ENCODE results near the gene FBXO9. TPM values are rescaled to one million over a fixed set of nuclear protein-coding genes. Genes with fewer than 3 reads are reported as not detected.

Gene FBXO9
- total RNA-seq, 1 experiment from 2014 or later: 68.4 TPM

DNA sequence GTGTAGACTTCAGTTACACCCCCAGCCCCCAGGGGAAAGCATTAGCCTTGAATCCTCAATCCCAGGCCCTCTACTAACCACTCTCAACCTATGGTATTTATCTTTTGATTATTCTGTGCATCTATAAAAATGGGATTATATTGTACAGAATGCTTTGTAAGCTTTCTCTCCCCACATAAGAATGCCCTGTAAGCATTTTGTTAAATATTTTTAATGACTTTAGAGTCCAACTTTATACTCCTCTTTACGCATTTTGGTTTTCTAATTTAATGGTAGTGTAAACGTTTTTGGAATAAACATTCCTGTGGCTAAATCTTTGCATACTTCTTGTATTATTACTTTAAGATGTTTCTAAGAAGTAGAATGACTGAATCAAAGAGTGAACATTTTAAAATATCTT is 35.4 kb downstream of the FBXO9 start:
- H3K27me3 ChIP-seq (ENCODE audit: insufficient read depth, low read length): no peaks in the 10 kb centered on the region
- H2BK120ac ChIP-seq (ENCODE audit: low read depth, low read length, poor library complexity, severe bottlenecking): no peak overlapping the region
- H3K36me3 Mint-ChIP-seq (ENCODE audit: insufficient read depth in 1 of 3, low read depth in 3 of 3): peaks cover 4 to 41% (median 34%) of the 10 kb centered on the region in 3 experiments; a peak in 6 of 7 replicates
- no peak overlapping the region for H3K4me3 Mint-ChIP-seq
- H2AK5ac ChIP-seq (ENCODE audit: insufficient read length, low read length): no peak overlapping the region
- no peak overlapping the region for H4K8ac ChIP-seq (replicated peaks; ENCODE audit: insufficient read length, low read depth, low read length)
- WGBS (ENCODE audit: extremely low coverage, insufficient read length, low lambda C conversion rate): no CpG with 5 or more reads among the region's 2 CpGs
- H3K27ac Mint-ChIP-seq: no peak overlapping the region
- H3K27ac ChIP-seq (ENCODE audit: insufficient read length, low read depth, low read length): no peak overlapping the region
- H3K9me3 ChIP-seq (ENCODE audit: control insufficient read depth, low read depth, low read length): no peaks in the 10 kb centered on the region
- no peak overlapping the region for H4K91ac ChIP-seq (ENCODE audit: insufficient read length, low read depth, low read length)
- DNase-seq: no peak
- no peaks in the 10 kb centered on the region for H3K9me3 Mint-ChIP-seq
- H3K4me1 Mint-ChIP-seq: no peaks in the 10 kb centered on the region
- no peak overlapping the region for H2AFZ ChIP-seq (ENCODE audit: low read length)
- no peaks in the 10 kb centered on the region for H3K79me1 ChIP-seq (ENCODE audit: insufficient read depth, low read depth, low read length, poor library complexity, severe bottlenecking)
- no peak overlapping the region for H2BK15ac ChIP-seq (ENCODE audit: low read depth, low read length)
- H4K20me1 ChIP-seq (ENCODE audit: control insufficient read depth, insufficient read depth, insufficient read length): no peaks in the 10 kb centered on the region
- no peak overlapping the region for H3K4me2 ChIP-seq (ENCODE audit: insufficient read depth, insufficient read length, low read length)
- H3K14ac ChIP-seq (ENCODE audit: insufficient read depth, low read length): no peak overlapping the region
- H2BK5ac ChIP-seq (ENCODE audit: insufficient read length, low read length): no peak overlapping the region
- H3K56ac ChIP-seq (ENCODE audit: insufficient read length, low read depth, low read length): no peak overlapping the region
- no peak overlapping the region for H3K18ac ChIP-seq (ENCODE audit: insufficient read length, low read depth, low read length)
- H3K79me2 ChIP-seq (ENCODE audit: insufficient read depth, low read length): no peaks in the 10 kb centered on the region
- no peaks in the 10 kb centered on the region for H3K4me1 ChIP-seq (ENCODE audit: insufficient read depth, low read length)
- no peak overlapping the region for H4K5ac ChIP-seq (ENCODE audit: insufficient read length, low read depth, low read length)
- TF ChIP-seq, protein P1, sequence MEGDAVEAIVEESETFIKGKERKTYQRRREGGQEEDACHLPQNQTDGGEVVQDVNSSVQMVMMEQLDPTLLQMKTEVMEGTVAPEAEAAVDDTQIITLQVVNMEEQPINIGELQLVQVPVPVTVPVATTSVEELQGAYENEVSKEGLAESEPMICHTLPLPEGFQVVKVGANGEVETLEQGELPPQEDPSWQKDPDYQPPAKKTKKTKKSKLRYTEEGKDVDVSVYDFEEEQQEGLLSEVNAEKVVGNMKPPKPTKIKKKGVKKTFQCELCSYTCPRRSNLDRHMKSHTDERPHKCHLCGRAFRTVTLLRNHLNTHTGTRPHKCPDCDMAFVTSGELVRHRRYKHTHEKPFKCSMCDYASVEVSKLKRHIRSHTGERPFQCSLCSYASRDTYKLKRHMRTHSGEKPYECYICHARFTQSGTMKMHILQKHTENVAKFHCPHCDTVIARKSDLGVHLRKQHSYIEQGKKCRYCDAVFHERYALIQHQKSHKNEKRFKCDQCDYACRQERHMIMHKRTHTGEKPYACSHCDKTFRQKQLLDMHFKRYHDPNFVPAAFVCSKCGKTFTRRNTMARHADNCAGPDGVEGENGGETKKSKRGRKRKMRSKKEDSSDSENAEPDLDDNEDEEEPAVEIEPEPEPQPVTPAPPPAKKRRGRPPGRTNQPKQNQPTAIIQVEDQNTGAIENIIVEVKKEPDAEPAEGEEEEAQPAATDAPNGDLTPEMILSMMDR (conservative IDR thresholded peaks at IDR 0.05): no peak
- no peak overlapping the region for H3T11ph ChIP-seq (ENCODE audit: low read length)
- no peak overlapping the region for H3K4ac ChIP-seq (ENCODE audit: low read depth, low read length)
- H3K23me2 ChIP-seq (ENCODE audit: insufficient read length, low read depth, low read length, poor library complexity, severe bottlenecking): no peaks in the 10 kb centered on the region
- no peak overlapping the region for H2BK20ac ChIP-seq (ENCODE audit: low read depth, low read length, poor library complexity, severe bottlenecking)
- H3K23ac ChIP-seq (ENCODE audit: insufficient read length, low read depth, low read length): no peak overlapping the region
- H3K9ac ChIP-seq (ENCODE audit: extremely low read depth, insufficient read length, low read length): no peak overlapping the region
- no peaks in the 10 kb centered on the region for H3K27me3 Mint-ChIP-seq (ENCODE audit: low read depth)
- no peak overlapping the region for H2BK12ac ChIP-seq (ENCODE audit: insufficient read length, low read depth, low read length)
